Tibial nerve (tissue), 4 donors: ENCODE measurements around the gene RSPH4A. TPM values are rescaled to one million over a fixed set of nuclear protein-coding genes. Genes with fewer than 3 reads are reported as not detected.

Source experiments
- DNase-seq, 2 donors: peaks; one replicate each; pipeline ENCODE4 v3.0.0-alpha.2; 2019; ENCODE audit warnings: low spot score in 2 of 2
- H3K27ac ChIP-seq, 4 donors: fragments of 200-600 bp; sonication (generic) in 3 of 4; one replicate each; pipeline ENCODE4 v1.5.1; 2017 to 2019; ENCODE audit warnings: mild to moderate bottlenecking in 1 of 4
- H3K27me3 ChIP-seq, 2 donors: fragments of 200-600 bp; sonication (generic) in 1 of 2; one replicate each; pipeline versions ENCODE4 v1.5.1 to v1.6.0; 2017 to 2019
- H3K36me3 ChIP-seq, 3 donors: fragments of 200-600 bp; sonication (generic); one replicate each; pipeline ENCODE4 v1.5.1; 2018 to 2019
- H3K4me1 ChIP-seq, 4 donors: fragments of 200-600 bp; sonication (generic) in 3 of 4; one replicate each; pipeline ENCODE4 v1.5.1; 2017 to 2019
- H3K4me3 ChIP-seq, 4 donors: fragments of 200-600 bp; sonication (generic) in 3 of 4; one replicate each; pipeline ENCODE4 v1.5.1; 2017 to 2019; ENCODE audit warnings: mild to moderate bottlenecking in 1 of 4, moderate library complexity in 1 of 4
- H3K9me3 ChIP-seq, 4 donors: fragments of 200-600 bp; sonication (generic) in 3 of 4; one replicate each; pipeline ENCODE4 v1.5.1; 2017 to 2019
- EP300 ChIP-seq, 2 donors: sonication (generic); formaldehyde crosslinking; IDR thresholded peaks; one replicate each; pipeline ENCODE4 v1.6.1; 2017; ENCODE audit warnings: antibody characterized with exemption in 2 of 2, mild to moderate bottlenecking in 1 of 2
- POLR2A ChIP-seq, 2 donors: fragments of 450-650 bp; IDR thresholded peaks; one replicate each; pipeline ENCODE4 v1.6.1; 2017; ENCODE audit warnings: antibody characterized with exemption in 2 of 2, mild to moderate bottlenecking in 2 of 2, moderate library complexity in 2 of 2
- WGBS, 2 donors: methylation state at CpG; one replicate each; pipeline ENCODE4 v1.1.5; 2018; 5-methylcytosine and 5-hydroxymethylcytosine counted together
- total RNA-seq, 4 donors: library from RNA; depleted of rRNA; stranded (reverse); fragments of >200 nt; gene quantifications; one replicate each; pipeline ENCODE4 v1.1.0, GENCODE V29; 2016
- TF ChIP-seq, protein P1 (sequence below), 5 experiments: fragments of 200-600 bp in 3 of 5; fragments of 450-650 bp in 2 of 5; sonication (generic) in 3 of 5; IDR thresholded peaks; one replicate each; pipeline ENCODE4 v1.5.1; 2016 to 2019; ENCODE audit warnings: antibody characterized with exemption in 5 of 5, mild to moderate bottlenecking in 3 of 5, moderate library complexity in 2 of 5

Gene RSPH4A
- total RNA-seq, 4 donors from 2014 or later = 0.30 to 0.78 (median 0.42) TPM; not detected in 1

DNA sequence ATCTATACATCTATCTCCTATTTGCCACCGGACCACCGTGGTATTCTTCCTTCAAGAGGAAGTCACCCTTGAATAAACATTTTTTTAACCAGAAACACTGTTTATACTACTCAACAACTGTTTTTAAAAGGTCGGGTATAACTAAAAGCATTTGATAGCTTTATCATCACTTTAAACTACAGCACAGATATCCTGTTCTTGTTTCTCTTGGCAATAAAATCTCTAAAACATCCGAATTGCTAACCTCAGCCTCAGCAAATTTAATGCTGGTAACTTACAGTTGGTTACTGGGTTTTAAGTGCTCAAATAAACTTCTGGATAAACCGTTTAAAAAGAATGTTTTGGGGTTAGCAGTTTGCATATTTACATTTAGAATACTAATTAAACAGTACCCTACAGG, 31.9 kb downstream of the RSPH4A start:
- no peaks in the 10 kb centered on the region for H3K27me3 ChIP-seq
- peaks cover 0 to 34% (median 0%) of the 10 kb centered on the region in 3 donors for H3K36me3 ChIP-seq
- 30 to 41% methylated on average over 5 of the region's 5 CpGs for WGBS, 2 donors

DNA sequence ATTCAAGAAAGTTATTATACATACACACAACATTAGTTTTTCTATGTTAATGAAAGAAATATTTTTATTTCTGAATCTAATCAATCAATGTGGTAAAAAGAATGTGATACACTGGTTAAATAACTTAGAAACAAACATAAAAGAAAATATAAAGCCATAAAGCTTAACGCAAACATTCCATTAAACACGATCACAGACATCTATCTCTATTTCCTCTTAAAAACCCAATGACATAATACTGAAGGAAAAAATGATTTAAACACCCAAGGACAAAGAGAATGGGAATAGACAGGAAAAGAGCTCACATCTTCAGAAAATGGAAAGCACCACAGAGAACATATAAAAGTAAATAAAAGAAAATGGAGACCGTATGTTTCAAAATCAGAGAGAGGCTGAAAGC, 32.9 kb downstream of the RSPH4A start:
- no peak overlapping the region for H3K27ac ChIP-seq
- no peak for DNase-seq
- H3K36me3 ChIP-seq = peaks cover 0 to 34% (median 0%) of the 10 kb centered on the region in 3 donors
- H3K27me3 ChIP-seq = no peaks in the 10 kb centered on the region
- no peak overlapping the region for H3K4me3 ChIP-seq
- TF ChIP-seq, protein P1, sequence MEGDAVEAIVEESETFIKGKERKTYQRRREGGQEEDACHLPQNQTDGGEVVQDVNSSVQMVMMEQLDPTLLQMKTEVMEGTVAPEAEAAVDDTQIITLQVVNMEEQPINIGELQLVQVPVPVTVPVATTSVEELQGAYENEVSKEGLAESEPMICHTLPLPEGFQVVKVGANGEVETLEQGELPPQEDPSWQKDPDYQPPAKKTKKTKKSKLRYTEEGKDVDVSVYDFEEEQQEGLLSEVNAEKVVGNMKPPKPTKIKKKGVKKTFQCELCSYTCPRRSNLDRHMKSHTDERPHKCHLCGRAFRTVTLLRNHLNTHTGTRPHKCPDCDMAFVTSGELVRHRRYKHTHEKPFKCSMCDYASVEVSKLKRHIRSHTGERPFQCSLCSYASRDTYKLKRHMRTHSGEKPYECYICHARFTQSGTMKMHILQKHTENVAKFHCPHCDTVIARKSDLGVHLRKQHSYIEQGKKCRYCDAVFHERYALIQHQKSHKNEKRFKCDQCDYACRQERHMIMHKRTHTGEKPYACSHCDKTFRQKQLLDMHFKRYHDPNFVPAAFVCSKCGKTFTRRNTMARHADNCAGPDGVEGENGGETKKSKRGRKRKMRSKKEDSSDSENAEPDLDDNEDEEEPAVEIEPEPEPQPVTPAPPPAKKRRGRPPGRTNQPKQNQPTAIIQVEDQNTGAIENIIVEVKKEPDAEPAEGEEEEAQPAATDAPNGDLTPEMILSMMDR (IDR thresholded peaks at IDR 0.05) = no peak
- TF ChIP-seq POLR2A (IDR thresholded peaks at IDR 0.05) = no peak
- TF ChIP-seq EP300 (IDR thresholded peaks at IDR 0.05) = no peak
- no peaks in the 10 kb centered on the region for H3K4me1 ChIP-seq
- WGBS, 2 donors = 88 to 90% methylated on average over 3 of the region's 3 CpGs
- no peaks in the 10 kb centered on the region for H3K9me3 ChIP-seq

More for the DNA sequence above, 31.9 kb downstream of the RSPH4A start:
- H3K4me1 ChIP-seq = no peaks in the 10 kb centered on the region
- TF ChIP-seq, protein P1 (IDR thresholded peaks at IDR 0.05) = no peak
- no peak for TF ChIP-seq POLR2A (IDR thresholded peaks at IDR 0.05)
- TF ChIP-seq EP300 (IDR thresholded peaks at IDR 0.05) = no peak
- H3K4me3 ChIP-seq = no peak overlapping the region
- no peak for DNase-seq
- H3K27ac ChIP-seq = no peak overlapping the region
- H3K9me3 ChIP-seq = no peaks in the 10 kb centered on the region

DNA sequence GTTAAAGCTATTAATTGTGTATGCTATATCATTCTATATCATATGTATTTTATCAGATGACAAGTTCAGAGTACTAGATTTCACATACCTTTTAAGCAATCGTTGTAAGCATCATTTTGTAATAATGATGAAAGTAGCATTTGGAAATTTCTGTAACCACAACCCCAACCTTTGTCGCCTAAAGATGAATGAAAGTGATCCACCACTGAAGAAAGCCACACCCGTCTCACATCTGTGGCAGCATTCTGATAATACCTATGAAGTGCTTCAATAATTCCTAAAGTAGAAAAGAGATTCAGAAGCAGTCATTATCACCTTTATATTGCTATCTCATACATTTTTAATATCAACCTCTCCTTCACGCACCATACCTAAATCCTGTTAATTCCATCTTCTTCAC, 35.6 kb downstream of the RSPH4A start:
- Histone ChIP-seq H3K27ac (no peak overlapping the region), H3K27me3 (no peaks in the 10 kb centered on the region), H3K9me3 (no peaks in the 10 kb centered on the region), H3K36me3 (peaks cover 0 to 46% (median 0%) of the 10 kb centered on the region in 3 donors), H3K4me3 (no peak overlapping the region), H3K4me1 (no peaks in the 10 kb centered on the region)
- no peak for DNase-seq
- WGBS, 2 donors = 84 to 91% methylated on average over 4 of the region's 4 CpGs
- TF ChIP-seq POLR2A (IDR thresholded peaks at IDR 0.05) (no peak), EP300 (IDR thresholded peaks at IDR 0.05) (no peak)
- TF ChIP-seq, protein P1 (IDR thresholded peaks at IDR 0.05) = no peak

DNA sequence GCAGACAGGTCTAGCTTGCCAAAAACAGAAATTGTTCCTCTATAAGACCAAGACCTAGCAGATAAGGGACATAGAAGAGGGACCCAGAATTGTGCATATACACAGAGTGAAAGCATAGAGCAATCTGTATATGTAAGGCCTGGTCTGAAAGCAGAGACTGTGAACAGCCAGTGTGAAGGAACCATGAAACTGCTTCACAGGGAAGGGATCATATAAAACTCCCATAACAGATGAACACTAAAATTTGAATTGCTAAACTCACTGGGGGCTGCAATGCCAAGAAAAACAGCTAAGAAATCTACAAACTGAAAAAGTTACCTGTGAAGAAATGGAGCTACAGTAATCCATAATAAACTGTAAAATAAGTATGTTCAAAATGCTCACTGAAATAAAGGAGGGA, 45.3 kb downstream of the RSPH4A start:
- peaks cover 0 to 16% (median 0%) of the 10 kb centered on the region in 3 donors for H3K36me3 ChIP-seq
- H3K4me3 ChIP-seq = no peak overlapping the region
- no peak for DNase-seq
- no peaks in the 10 kb centered on the region for H3K27me3 ChIP-seq
- peaks cover 0 to 17% (median 2%) of the 10 kb centered on the region in 4 donors for H3K4me1 ChIP-seq
- no peak for TF ChIP-seq EP300 (IDR thresholded peaks at IDR 0.05)
- TF ChIP-seq, protein P1 (IDR thresholded peaks at IDR 0.05) = no peak
- no peak for TF ChIP-seq POLR2A (IDR thresholded peaks at IDR 0.05)
- H3K9me3 ChIP-seq = no peaks in the 10 kb centered on the region
- H3K27ac ChIP-seq = no peak overlapping the region

DNA sequence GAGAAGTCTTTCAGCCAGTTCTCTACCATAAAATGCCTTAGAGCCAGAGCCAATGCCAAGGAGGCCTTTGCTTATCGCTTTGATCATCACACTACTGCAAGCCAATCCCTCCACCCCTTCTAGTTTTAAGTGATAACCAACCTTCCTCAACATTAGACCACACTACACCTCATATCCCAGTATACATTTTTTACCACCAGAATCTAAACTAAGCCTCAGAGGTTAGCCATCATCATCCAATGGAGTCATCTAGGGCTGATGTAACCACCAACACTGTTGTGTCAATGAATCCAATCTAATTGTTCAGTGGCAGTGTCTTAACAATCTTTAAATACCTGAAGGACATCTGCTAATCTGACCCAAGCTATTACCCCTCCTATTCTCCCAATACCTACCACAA, 45.9 kb downstream of the RSPH4A start:
- no peak overlapping the region for H3K27ac ChIP-seq
- H3K9me3 ChIP-seq = no peaks in the 10 kb centered on the region
- peaks cover 0 to 23% (median 5%) of the 10 kb centered on the region in 4 donors for H3K4me1 ChIP-seq
- no peaks in the 10 kb centered on the region for H3K27me3 ChIP-seq
- peaks cover 0 to 12% (median 0%) of the 10 kb centered on the region in 3 donors for H3K36me3 ChIP-seq
- 96 to 100% methylated on average over 1 of the region's 1 CpG for WGBS, 2 donors
- no peak overlapping the region for H3K4me3 ChIP-seq
- no peak for TF ChIP-seq EP300 (IDR thresholded peaks at IDR 0.05)
- TF ChIP-seq, protein P1 (IDR thresholded peaks at IDR 0.05) = no peak
- TF ChIP-seq POLR2A (IDR thresholded peaks at IDR 0.05) = no peak
- no peak for DNase-seq
